K562 (cell line): ENCODE measurements around the gene SENP7. TPM values are rescaled to one million over a fixed set of nuclear protein-coding genes. Genes with fewer than 3 reads are reported as not detected.

Experiments used
- ZNF253 ChIP-seq: fragments of 250-450 bp; sonication (Bioruptor Pico); conservative IDR thresholded peaks from 2 replicates; pipeline ENCODE4 v1.6.1; 2021; ENCODE audit warnings: mild to moderate bottlenecking
- ZNF318 ChIP-seq, 2 experiments: fragments of 450-650 bp; IDR thresholded peaks; 2 replicates each; pipeline ENCODE4 v1.6.1; 2016; ENCODE audit warnings: mild to moderate bottlenecking in 2 of 2, borderline replicate concordance in 1 of 2, low read depth in 1 of 2, moderate library complexity in 1 of 2
- polyA plus RNA-seq, 8 experiments: library from polyadenylated mRNA; depleted of rRNA in 4 of 8; stranded (reverse) in 5 of 8; unstranded in 3 of 8; fragments of >200 nt; fragmentation: Nextera tagmentation in 2 of 8; fragmentation: Illumina TruSeq in 1 of 8; extraction: Ambion mirVana in 2 of 8; extraction: Trizol in 1 of 8; gene quantifications; 2 replicates each; pipeline versions ENCODE4 v1.2.1 to v1.2.3, GENCODE V29; 2011 to 2014; ENCODE audit warnings: inconsistent platforms in 1 of 8, missing spikeins in 1 of 8
- total RNA-seq, 7 experiments: library from RNA; depleted of rRNA in 6 of 7; stranded (reverse); fragments of >200 nt in 6 of 7; fragmentation: Illumina TruSeq in 2 of 7; extraction: Trizol in 2 of 7; gene quantifications; 2 replicates each; pipeline versions ENCODE4 v1.2.1 to v1.2.3, GENCODE V29; 2011 to 2021; ENCODE audit warnings: low replicate concordance in 1 of 7

The SENP7 gene
- total and polyA plus RNA-seq, 9 of the 15 experiments (the other 6 are each of a cell fraction or from before 2014, with no cell fraction given): 4.1 to 21.9 (median 10.7) TPM

- TF ChIP-seq ZNF318 (IDR thresholded peaks at IDR 0.05; ENCODE audit: borderline replicate concordance in 1 of 2, low read depth in 1 of 2): no peak
- no peak for TF ChIP-seq ZNF253 (CRISPR knock-in tag)
These were observed 48.8 kb downstream of the SENP7 start (continued) for GRCh38 chr3:101464235-101464634.
